Psoas muscle (tissue), 8 donors: ENCODE results near the gene SPINK13. TPM values are rescaled to one million over a fixed set of nuclear protein-coding genes. Genes with fewer than 3 reads are reported as not detected.

Experiments
- ATAC-seq, 4 donors: fragments of 200-7000 bp; cut with Tn5 transposase; one replicate each; pipeline ENCODE4 v1.9.1; 2020; ENCODE audit warnings: moderate library complexity in 3 of 4, mild to moderate bottlenecking in 2 of 4
- DNase-seq, 2 donors: peaks; one replicate each; pipeline ENCODE4 v3.0.0-alpha.2; 2020
- H3K27ac ChIP-seq: fragments of 200-600 bp; one replicate; pipeline ENCODE4 v1.8.0; 2022
- H3K27me3 ChIP-seq, 3 donors: fragments of 200-600 bp in 1 of 3; one replicate each; pipeline versions ENCODE4 v1.6.1 to v1.8.0; 2013 to 2022; ENCODE audit warnings: low read length in 2 of 3, mild to moderate bottlenecking in 2 of 3, moderate library complexity in 1 of 3; ENCODE audit not compliant: insufficient read depth in 3 of 3
- H3K36me3 ChIP-seq, 2 donors: fragments of 200-600 bp in 1 of 2; one replicate each; pipeline versions ENCODE4 v1.6.1 to v1.8.0; 2013 to 2022; ENCODE audit warnings: low read depth in 1 of 2, mild to moderate bottlenecking in 1 of 2, moderate library complexity in 1 of 2; ENCODE audit not compliant: insufficient read depth in 1 of 2
- H3K4me1 ChIP-seq: fragments of 200-600 bp; one replicate; pipeline ENCODE4 v1.8.0; 2022
- H3K4me3 ChIP-seq: fragments of 200-600 bp; one replicate; pipeline ENCODE4 v1.8.0; 2022; ENCODE audit warnings: mild to moderate bottlenecking
- H3K9me3 ChIP-seq: fragments of 200-600 bp; one replicate; pipeline ENCODE4 v1.8.0; 2022
- CTCF ChIP-seq: fragments of 200-600 bp; IDR thresholded peaks from one replicate; pipeline ENCODE4 v1.8.0; 2022; ENCODE audit warnings: antibody characterized with exemption
- WGBS, 3 donors: extraction: QIAGEN DNeasy Blood & Tissue Kit; methylation state at CpG; one replicate each; pipeline versions ENCODE4 v1.1.6 to v1.1.7; 2013; 5-methylcytosine and 5-hydroxymethylcytosine counted together
- intact Hi-C, 2 donors: fragments of 100-400 bp; cut with DNase I; formaldehyde crosslinking; loops; one replicate each; pipeline versions ENCODE4 v1.11.0 to v1.14.2; 2022
- polyA plus RNA-seq, 3 donors: library from polyadenylated mRNA; stranded (reverse); fragments of 200-250 nt; gene quantifications; one replicate each; pipeline ENCODE4 v1.2.3, GENCODE V29; 2013
- total RNA-seq, 4 donors: library from RNA; stranded (reverse); fragmentation: NEBNext Ultra II Directional in 2 of 4; extraction: Animal tissue kit (Norgen Biotek cat#: 25700) in 2 of 4; gene quantifications; one replicate each; pipeline versions ENCODE4 v1.2.1 to v1.2.4, GENCODE V29; 2021 to 2023
- donor health status: healthy with polysubstance abuse.
- donor health status: DM: no; HTN: no; CAD: no; lungs with moderate emphysema.
- donor health status: Bipolar disorder and iron deficiency.
- donor health status: healthy.
- donor health status: DM: yes; HTN: yes; CAD: no.
- donor health status: DM: no; HTN: no; CAD: no.
- donor health status: DM: no; HTN: no; CAD: no.
- donor health status: DM: yes; HTN: yes; CAD: no.

The SPINK13 gene
- total and polyA plus RNA-seq, 7 donors = 0.25 TPM; not detected in 6

- Histone ChIP-seq H3K9me3 (no peaks in the 10 kb centered on the region), H3K27ac (no peak overlapping the region), H3K4me3 (no peak overlapping the region), H3K4me1 (no peaks in the 10 kb centered on the region), H3K27me3 (no peaks in the 10 kb centered on the region), H3K36me3 (no peaks in the 10 kb centered on the region)
- peak; percentile 10 for TF ChIP-seq CTCF
- intact Hi-C loops = no loop called here
- DNase-seq = no peak
- WGBS, 3 donors = 55 to 66% (median 59%) methylated on average over 6 of the region's 6 CpGs
- no peak for ATAC-seq
Measured at GRCh38 chr5:148290271-148291195, 21.9 kb downstream of the SPINK13 start.

- 70 to 78% (median 70%) methylated on average over 4 of the region's 4 CpGs for WGBS, 3 donors
- no peak for DNase-seq
- H3K4me1 ChIP-seq = no peaks in the 10 kb centered on the region
- no peak overlapping the region for H3K27ac ChIP-seq
- no peak for ATAC-seq
- H3K27me3 ChIP-seq = no peaks in the 10 kb centered on the region
- no peak overlapping the region for H3K4me3 ChIP-seq
- TF ChIP-seq CTCF = no peak
- intact Hi-C loops = no loop called here
- no peaks in the 10 kb centered on the region for H3K36me3 ChIP-seq
- no peaks in the 10 kb centered on the region for H3K9me3 ChIP-seq
Measured at GRCh38 chr5:148297731-148298130, 29.1 kb downstream of the SPINK13 start.

- no peaks in the 10 kb centered on the region for H3K27me3 ChIP-seq
- H3K9me3 ChIP-seq = no peaks in the 10 kb centered on the region
- H3K4me3 ChIP-seq = no peak overlapping the region
- H3K27ac ChIP-seq = no peak overlapping the region
- no peaks in the 10 kb centered on the region for H3K4me1 ChIP-seq
- 69 to 89% (median 82%) methylated on average over 1 of the region's 1 CpG for WGBS, 3 donors
- ATAC-seq = no peak
- TF ChIP-seq CTCF = no peak
- H3K36me3 ChIP-seq = no peaks in the 10 kb centered on the region
- intact Hi-C loops = no loop called here
- DNase-seq = no peak
Measured at GRCh38 chr5:148306446-148306845, 37.9 kb downstream of the SPINK13 start.

- TF ChIP-seq CTCF = no peak
- H3K4me1 ChIP-seq = no peaks in the 10 kb centered on the region
- no peak overlapping the region for H3K4me3 ChIP-seq
- H3K27ac ChIP-seq = no peak overlapping the region
- DNase-seq (no peak), ATAC-seq (no peak)
- no peaks in the 10 kb centered on the region for H3K9me3 ChIP-seq
- H3K36me3 ChIP-seq = no peaks in the 10 kb centered on the region
- intact Hi-C loops = no loop called here
- no peaks in the 10 kb centered on the region for H3K27me3 ChIP-seq
- 75 to 82% (median 75%) methylated on average over 3 of the region's 3 CpGs for WGBS, 3 donors
Measured at GRCh38 chr5:148309019-148309418, 40.4 kb downstream of the SPINK13 start.
